Lower leg skin (tissue), 3 donors: ENCODE data around the gene BRWD1.

Experiments
- CTCF ChIP-seq, 3 donors: fragments of 450-650 bp; IDR thresholded peaks; one replicate each; pipeline ENCODE4 v1.5.1; 2016; ENCODE audit warnings: antibody characterized with exemption in 3 of 3, mild to moderate bottlenecking in 3 of 3, moderate library complexity in 2 of 3
- POLR2A ChIP-seq, 2 donors: fragments of 450-650 bp; IDR thresholded peaks; one replicate each; pipeline ENCODE4 v1.6.1; 2016 to 2017; ENCODE audit warnings: antibody characterized with exemption in 2 of 2, mild to moderate bottlenecking in 1 of 2, moderate library complexity in 1 of 2

- TF ChIP-seq CTCF (IDR thresholded peaks at IDR 0.05) (no peak), POLR2A (IDR thresholded peaks at IDR 0.05) (no peak)
Measured at GRCh38 chr21:39180429-39181019, 132.9 kb downstream of the BRWD1 start.
